Measurements from ENCODE around the gene ANKRD33B. TPM values are rescaled to one million over a fixed set of nuclear protein-coding genes. Genes with fewer than 3 reads are reported as not detected.

Gene ANKRD33B
- total RNA-seq, 4 donors from 2014 or later = 21.3 to 34.9 (median 30.5) TPM

GRCh38 chr5:10532421-10532820 is 31.4 kb upstream of the ANKRD33B start:
- Histone ChIP-seq H3K9me3 (no peaks in the 10 kb centered on the region), H3K4me3 (no peak overlapping the region), H3K27me3 (no peaks in the 10 kb centered on the region), H3K36me3 (no peaks in the 10 kb centered on the region), H3K4me1 (peaks cover 0 to 33% (median 2%) of the 10 kb centered on the region in 4 donors), H3K27ac (no peak overlapping the region)
- TF ChIP-seq EP300 (IDR thresholded peaks at IDR 0.05) = no peak
- no peak for TF ChIP-seq CTCF (IDR thresholded peaks at IDR 0.05)
- no peak for TF ChIP-seq POLR2A (IDR thresholded peaks at IDR 0.05)
- 95 to 97% methylated on average over 3 of the region's 3 CpGs for WGBS, 2 donors
- DNase-seq (ENCODE audit: low spot score in 2 of 2) = no peak

GRCh38 chr5:10533226-10533625 is 30.6 kb upstream of the ANKRD33B start:
- Histone ChIP-seq H3K27ac (peak overlapping the region in 2 of 4 donors; percentile 29 to 86), H3K27me3 (no peaks in the 10 kb centered on the region), H3K9me3 (no peaks in the 10 kb centered on the region), H3K36me3 (no peaks in the 10 kb centered on the region), H3K4me1 (peaks cover 0 to 41% (median 2%) of the 10 kb centered on the region in 4 donors), H3K4me3 (no peak overlapping the region)
- no peak for DNase-seq (ENCODE audit: low spot score in 2 of 2)
- no peak for TF ChIP-seq CTCF (IDR thresholded peaks at IDR 0.05)
- no peak for TF ChIP-seq EP300 (IDR thresholded peaks at IDR 0.05)
- no peak for TF ChIP-seq POLR2A (IDR thresholded peaks at IDR 0.05)
- 13 to 15% methylated on average over 16 to 17 of the region's 17 CpGs for WGBS, 2 donors

GRCh38 chr5:10534561-10535530 is 29.0 kb upstream of the ANKRD33B start:
- 54 to 59% methylated on average over 23 of the region's 23 CpGs for WGBS, 2 donors

GRCh38 chr5:10536511-10536910 is 27.4 kb upstream of the ANKRD33B start:
- H3K27me3 ChIP-seq = no peaks in the 10 kb centered on the region
- no peaks in the 10 kb centered on the region for H3K9me3 ChIP-seq
- WGBS, 2 donors = 71 to 83% methylated on average over 3 of the region's 3 CpGs
- H3K4me1 ChIP-seq = peaks cover 0 to 57% (median 2%) of the 10 kb centered on the region in 4 donors
- no peak for DNase-seq (ENCODE audit: low spot score in 2 of 2)
- TF ChIP-seq CTCF (IDR thresholded peaks at IDR 0.05) (no peak), EP300 (IDR thresholded peaks at IDR 0.05) (no peak), POLR2A (IDR thresholded peaks at IDR 0.05) (no peak)
- H3K27ac ChIP-seq = no peak overlapping the region
- H3K4me3 ChIP-seq = no peak overlapping the region
- no peaks in the 10 kb centered on the region for H3K36me3 ChIP-seq

More at GRCh38 chr5:10534561-10535530, 29.0 kb upstream of the ANKRD33B start:
- Histone ChIP-seq H3K4me1 (peaks cover 0 to 55% (median 2%) of the 10 kb centered on the region in 4 donors), H3K27me3 (no peaks in the 10 kb centered on the region), H3K27ac (peak overlapping the region; percentile 39 to 86 (median 58)), H3K4me3 (no peak overlapping the region), H3K9me3 (no peaks in the 10 kb centered on the region), H3K36me3 (no peaks in the 10 kb centered on the region)
- DNase-seq (ENCODE audit: low spot score in 2 of 2) = peak in 1 of 2 donors; percentile 17
- TF ChIP-seq POLR2A (IDR thresholded peaks at IDR 0.05) (no peak), EP300 (IDR thresholded peaks at IDR 0.05) (peak; percentile 56 to 89)

- H3K4me1 ChIP-seq = peaks cover 0 to 57% (median 2%) of the 10 kb centered on the region in 4 donors
- 43 to 44% methylated on average over 13 of the region's 13 CpGs for whole genome bisulfite sequencing, 2 donors
- H3K36me3 ChIP-seq = no peaks in the 10 kb centered on the region
- peak overlapping the region in 1 of 4 donors; percentile 2 for H3K27ac ChIP-seq
- no peaks in the 10 kb centered on the region for H3K27me3 ChIP-seq
- TF ChIP-seq POLR2A (IDR thresholded peaks at IDR 0.05) (no peak), CTCF (IDR thresholded peaks at IDR 0.05) (no peak), EP300 (IDR thresholded peaks at IDR 0.05) (no peak)
- DNase-seq (ENCODE audit: low spot score in 2 of 2) = no peak
- H3K4me3 ChIP-seq = no peak overlapping the region
- no peaks in the 10 kb centered on the region for H3K9me3 ChIP-seq
These were observed 26.8 kb upstream of the ANKRD33B start for GRCh38 chr5:10536931-10537579.

Measured in tibial nerve (tissue), 4 donors.